Measurements from ENCODE around the gene ZNF512B. TPM values are rescaled to one million over a fixed set of nuclear protein-coding genes. Genes with fewer than 3 reads are reported as not detected.

ZNF512B gene
- total RNA-seq, 4 donors from 2014 or later = 13.4 to 24.8 (median 19.0) TPM

GRCh38 chr20:63968928-63969760, 586 bp downstream of the ZNF512B start:
- peak; percentile 39 to 50 for DNase-seq

GRCh38 chr20:63968136-63968927, 1.4 kb downstream of the ZNF512B start:
- intact Hi-C loops (cut with DNase I) = no loop called here
- TF ChIP-seq CTCF (IDR thresholded peaks at IDR 0.05) = no peak
- no peak for TF ChIP-seq POLR2A (IDR thresholded peaks at IDR 0.05)
- DNase-seq = peak in 1 of 2 donors; percentile 1
- WGBS, 2 donors = 81 to 88% methylated on average over 7 to 14 of the region's 14 CpGs
- Histone ChIP-seq H3K9me3 (no peaks in the 10 kb centered on the region), H3K4me3 (replicated peaks in 1 of 3) (peak overlapping the region in 1 of 3 donors; percentile 72), H3K27ac (peak overlapping the region in 2 of 3 donors; percentile 41 to 80), H3K36me3 (peaks cover 11 to 23% of the 10 kb centered on the region in 2 donors), H3K4me1 (peaks cover 11 to 16% of the 10 kb centered on the region in 2 donors), H3K27me3 (no peaks in the 10 kb centered on the region)

More at GRCh38 chr20:63968928-63969760, 586 bp downstream of the ZNF512B start:
- H3K27ac ChIP-seq = peak overlapping the region in 2 of 3 donors; percentile 41 to 80
- peaks cover 11 to 24% of the 10 kb centered on the region in 2 donors for H3K4me1 ChIP-seq
- no peaks in the 10 kb centered on the region for H3K9me3 ChIP-seq
- 3 to 15% methylated on average over 4 to 24 of the region's 70 CpGs for WGBS, 2 donors
- intact Hi-C loops (cut with DNase I) = no loop called here
- no peak for TF ChIP-seq POLR2A (IDR thresholded peaks at IDR 0.05)
- no peak for TF ChIP-seq CTCF (IDR thresholded peaks at IDR 0.05)
- peak overlapping the region in 2 of 3 donors; percentile 34 to 72 for H3K4me3 ChIP-seq (replicated peaks in 1 of 3)
- no peaks in the 10 kb centered on the region for H3K27me3 ChIP-seq
- H3K36me3 ChIP-seq = peaks cover 3 to 15% of the 10 kb centered on the region in 2 donors

GRCh38 chr20:63967330-63968135, 2.2 kb downstream of the ZNF512B start:
- no peak for DNase-seq
- Histone ChIP-seq H3K27me3 (no peaks in the 10 kb centered on the region), H3K27ac (no peak overlapping the region), H3K4me1 (peaks cover 11 to 16% of the 10 kb centered on the region in 2 donors), H3K4me3 (replicated peaks in 1 of 3) (no peak overlapping the region), H3K36me3 (peaks cover 14 to 31% of the 10 kb centered on the region in 2 donors), H3K9me3 (no peaks in the 10 kb centered on the region)
- intact Hi-C loops (cut with DNase I) = no loop called here
- TF ChIP-seq CTCF (IDR thresholded peaks at IDR 0.05) = no peak
- TF ChIP-seq POLR2A (IDR thresholded peaks at IDR 0.05) = no peak
- 92% methylated on average over 19 to 28 of the region's 28 CpGs for WGBS, 2 donors

- 85 to 95% methylated on average over 7 to 13 of the region's 13 CpGs for WGBS, 2 donors
- H3K27me3 ChIP-seq = no peaks in the 10 kb centered on the region
- peak in 1 of 2 donors; percentile 2 for DNase-seq
- no peaks in the 10 kb centered on the region for H3K9me3 ChIP-seq
- no peak overlapping the region for H3K27ac ChIP-seq
- no peak overlapping the region for H3K4me3 ChIP-seq (replicated peaks in 1 of 3)
- H3K36me3 ChIP-seq = peaks cover 19 to 37% of the 10 kb centered on the region in 2 donors
- H3K4me1 ChIP-seq = peaks cover 11 to 16% of the 10 kb centered on the region in 2 donors
- TF ChIP-seq POLR2A (IDR thresholded peaks at IDR 0.05) = no peak
- no peak for TF ChIP-seq CTCF (IDR thresholded peaks at IDR 0.05)
- intact Hi-C loops (cut with DNase I) = no loop called here
Measured at GRCh38 chr20:63966944-63967322, 2.8 kb downstream of the ZNF512B start.
